SW 1271 (cell line): ENCODE measurements around the gene CDK7.

Experiments
- DNase-seq, 2 experiments: peaks; one replicate each; lab custom pipeline; 2025; lab: John Stamatoyannopoulos, UW

The CDK7 gene

GRCh38 chr5:69292306-69292705 is 57.6 kb downstream of the CDK7 start:
- no peak for DNase-seq

- no peak for DNase-seq
Measured at GRCh38 chr5:69293882-69294281, 59.2 kb downstream of the CDK7 start.

- DNase-seq = no peak
Measured at GRCh38 chr5:69295088-69295754, 60.5 kb downstream of the CDK7 start.

- DNase-seq = no peak
Measured at GRCh38 chr5:69299625-69300024, 64.9 kb downstream of the CDK7 start.

GRCh38 chr5:69300537-69301203 is 66.0 kb downstream of the CDK7 start:
- DNase-seq = no peak

GRCh38 chr5:69305512-69305911 is 70.8 kb downstream of the CDK7 start:
- no peak for DNase-seq

- no peak for DNase-seq
Measured at GRCh38 chr5:69308046-69308553, 73.4 kb downstream of the CDK7 start.

- DNase-seq = no peak
Measured at GRCh38 chr5:69309380-69309779, 74.7 kb downstream of the CDK7 start.

GRCh38 chr5:69312459-69313160 is 77.9 kb downstream of the CDK7 start:
- DNase-seq = no peak

- DNase-seq = no peak
Measured at GRCh38 chr5:69313428-69313827, 78.7 kb downstream of the CDK7 start.

GRCh38 chr5:69315972-69316371 is 81.3 kb downstream of the CDK7 start:
- no peak for DNase-seq

GRCh38 chr5:69317391-69317790 is 82.7 kb downstream of the CDK7 start:
- DNase-seq = no peak

- DNase-seq = no peak
Measured at GRCh38 chr5:69326365-69326764, 91.7 kb downstream of the CDK7 start.
